GM18499 (cell line): ENCODE measurements around the gene ITGB7.

Experiments used
- ATAC-seq: cut with Tn5 transposase; IDR thresholded peaks from one replicate; pipeline ENCODE4 v1.9.1; 2021; ENCODE audit warnings: moderate number of reproducible peaks; ENCODE audit not compliant: insufficient read depth, unreplicated experiment

Gene ITGB7

GRCh38 chr12:53231921-53232645, 25.0 kb upstream of the ITGB7 start, which contains the start of gene RARG:
RARG (minus strand) TSS chr12:53232209; CDS start chr12:53227545, 4,664 bp downstream.
- ATAC-seq = no peak

GRCh38 chr12:53231671-53231920, 24.5 kb upstream of the ITGB7 start:
- no peak for ATAC-seq

GRCh38 chr12:53230108-53230845, 23.2 kb upstream of the ITGB7 start:
- no peak for ATAC-seq

GRCh38 chr12:53229454-53229853, 22.4 kb upstream of the ITGB7 start:
- no peak for ATAC-seq

GRCh38 chr12:53227836-53228235, 20.8 kb upstream of the ITGB7 start:
- no peak for ATAC-seq

- no peak for ATAC-seq
These were observed 20.3 kb upstream of the ITGB7 start for GRCh38 chr12:53227341-53227740.

- ATAC-seq = no peak
These were observed 19.8 kb upstream of the ITGB7 start for GRCh38 chr12:53226815-53227214.

- ATAC-seq = no peak
These were observed 18.8 kb upstream of the ITGB7 start for GRCh38 chr12:53225635-53226424.

GRCh38 chr12:53224897-53225634, 18.0 kb upstream of the ITGB7 start:
- ATAC-seq = no peak

- no peak for ATAC-seq
These were observed 17.2 kb upstream of the ITGB7 start for GRCh38 chr12:53224061-53224896.

GRCh38 chr12:53223389-53224060, 16.5 kb upstream of the ITGB7 start:
- ATAC-seq = no peak

GRCh38 chr12:53222806-53223261, 15.8 kb upstream of the ITGB7 start:
- no peak for ATAC-seq

GRCh38 chr12:53222170-53222721, 15.2 kb upstream of the ITGB7 start:
- no peak for ATAC-seq

GRCh38 chr12:53221203-53222080, 14.4 kb upstream of the ITGB7 start:
- ATAC-seq = no peak

- no peak for ATAC-seq
These were observed 13.7 kb upstream of the ITGB7 start for GRCh38 chr12:53220694-53221202.

GRCh38 chr12:53219956-53220693, 13.1 kb upstream of the ITGB7 start:
- no peak for ATAC-seq
